ENCODE results near the gene PIGR. TPM values are rescaled to one million over a fixed set of nuclear protein-coding genes. Genes with fewer than 3 reads are reported as not detected.

Gene PIGR
- total RNA-seq, 1 experiment from 2014 or later: 2.6 TPM

DNA sequence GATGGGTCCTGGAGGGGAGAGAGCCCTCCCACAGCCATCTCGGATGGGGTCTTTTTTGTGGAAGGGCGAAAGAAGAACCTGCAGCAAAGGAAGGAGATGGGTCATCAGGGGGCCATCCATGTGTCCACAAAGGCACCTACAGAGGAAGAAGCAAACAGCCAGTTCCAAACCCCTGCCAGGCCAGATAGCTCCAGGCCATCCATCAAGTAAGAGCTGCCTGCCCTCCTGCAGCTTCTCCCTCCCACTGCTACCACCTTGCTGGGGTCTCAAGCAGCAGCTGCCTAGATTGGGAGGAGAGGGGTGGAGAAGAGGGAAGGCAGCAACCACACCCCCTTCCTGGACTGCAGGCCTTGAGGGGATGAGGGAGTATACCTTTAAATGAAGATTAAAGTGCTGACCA lies 19.5 kb upstream of the PIGR start:
- BruUV-seq (replicated peaks): no TSS peak
- Histone ChIP-seq H3K27me3 (ENCODE audit: insufficient read depth, low read length) (peaks cover 3% of the 10 kb centered on the region; the same call in 1 of the 2 replicates), H3K4me1 (ENCODE audit: control insufficient read depth in 1 of 2, insufficient read depth in 2 of 2, low read length in 2 of 2) (no peaks in the 10 kb centered on the region), H4K20me1 (ENCODE audit: insufficient read depth) (no peaks in the 10 kb centered on the region), H3K79me2 (ENCODE audit: insufficient read depth, low read length) (no peaks in the 10 kb centered on the region), H3K36me3 (ENCODE audit: control insufficient read depth in 1 of 2, insufficient read depth in 2 of 2, low read length in 2 of 2) (no peaks in the 10 kb centered on the region), H3K9me2 (ENCODE audit: insufficient read depth) (no peaks in the 10 kb centered on the region), H3K9ac (ENCODE audit: low read length) (no peak overlapping the region), H3K4me3 (replicated peaks in 1 of 2; ENCODE audit: low read depth in 1 of 2, low read length in 2 of 2) (no peak overlapping the region), H3K27ac (ENCODE audit: low read depth, low read length) (no peak overlapping the region), H3K9me3 (ENCODE audit: control insufficient read depth in 1 of 2, insufficient read depth in 1 of 2, low read depth in 1 of 2, low read length in 2 of 2) (no peaks in the 10 kb centered on the region), H3K4me2 (ENCODE audit: low read length) (no peak overlapping the region), H2AFZ (ENCODE audit: low read depth, low read length, poor library complexity, severe bottlenecking) (no peak overlapping the region)
- intact Hi-C loops (cut with micrococcal nuclease): no loop called here
- ChIA-PET CTCF (interaction anchor here (1.9 kb wide), 1 partner anchor 13 kb away, joined by 5 read pairs; no protein-coding TSS in a partner anchor), POLR2A (no interaction called here), RAD21 (ENCODE audit: low non-redundant PET in 1 of 2, low total read pairs in 2 of 2, uncharacterized antibody in 2 of 2, unreplicated experiment in 2 of 2) (no interaction called here)
- TF ChIP-seq, protein P1, sequence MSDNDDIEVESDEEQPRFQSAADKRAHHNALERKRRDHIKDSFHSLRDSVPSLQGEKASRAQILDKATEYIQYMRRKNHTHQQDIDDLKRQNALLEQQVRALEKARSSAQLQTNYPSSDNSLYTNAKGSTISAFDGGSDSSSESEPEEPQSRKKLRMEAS (IDR thresholded peaks at IDR 0.05): no peak
- no peak for TF ChIP-seq POLR2AphosphoS5 (IDR thresholded peaks at IDR 0.05; ENCODE audit: low read depth, low read length)
- DNase-seq (ENCODE audit: low read depth, low spot score) (no peak), ATAC-seq (no peak)

DNA sequence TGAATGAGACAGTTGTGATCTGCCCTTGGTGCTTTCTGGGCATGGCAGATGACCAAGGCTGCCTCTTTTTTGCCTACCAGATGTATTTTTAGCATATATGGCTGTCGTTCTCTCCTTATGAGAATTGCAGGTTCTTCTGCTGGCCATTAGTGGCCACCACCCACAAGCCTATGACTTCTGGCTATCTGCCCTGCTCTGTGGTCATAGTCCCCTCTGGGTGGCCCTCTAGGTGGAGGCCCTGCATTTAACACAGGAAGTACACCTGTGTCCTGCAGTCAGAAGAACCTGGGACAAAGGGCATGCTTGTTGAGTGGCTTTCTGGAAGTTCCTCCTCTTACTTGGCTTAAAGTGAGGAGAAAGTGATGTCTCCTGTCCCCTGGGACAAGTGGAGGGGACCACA lies 17.5 kb upstream of the PIGR start:
- H3K27me3 ChIP-seq (ENCODE audit: insufficient read depth, low read length): no peaks in the 10 kb centered on the region
- TF ChIP-seq EZH2phosphoT487 (IDR thresholded peaks at IDR 0.05; ENCODE audit: borderline replicate concordance) (no peak), RAD21 (IDR thresholded peaks at IDR 0.05; ENCODE audit: low read depth) (no peak), SRF (IDR thresholded peaks at IDR 0.05; ENCODE audit: low read depth) (no peak), ZNF274 (IDR thresholded peaks at IDR 0.05; ENCODE audit: low read depth, low read length) (no peak), SP1 (IDR thresholded peaks at IDR 0.05; ENCODE audit: low read depth) (no peak), ZFX (IDR thresholded peaks at IDR 0.05) (no peak), YY1 (IDR thresholded peaks at IDR 0.05; ENCODE audit: extremely low read depth, insufficient replicate concordance, low read depth, low read length) (no peak), ELF1 (IDR thresholded peaks at IDR 0.05; ENCODE audit: borderline replicate concordance, low read depth) (no peak), EZH2 (IDR thresholded peaks at IDR 0.05) (no peak), JUND (IDR thresholded peaks at IDR 0.05) (no peak)
- TF ChIP-seq, protein P2, sequence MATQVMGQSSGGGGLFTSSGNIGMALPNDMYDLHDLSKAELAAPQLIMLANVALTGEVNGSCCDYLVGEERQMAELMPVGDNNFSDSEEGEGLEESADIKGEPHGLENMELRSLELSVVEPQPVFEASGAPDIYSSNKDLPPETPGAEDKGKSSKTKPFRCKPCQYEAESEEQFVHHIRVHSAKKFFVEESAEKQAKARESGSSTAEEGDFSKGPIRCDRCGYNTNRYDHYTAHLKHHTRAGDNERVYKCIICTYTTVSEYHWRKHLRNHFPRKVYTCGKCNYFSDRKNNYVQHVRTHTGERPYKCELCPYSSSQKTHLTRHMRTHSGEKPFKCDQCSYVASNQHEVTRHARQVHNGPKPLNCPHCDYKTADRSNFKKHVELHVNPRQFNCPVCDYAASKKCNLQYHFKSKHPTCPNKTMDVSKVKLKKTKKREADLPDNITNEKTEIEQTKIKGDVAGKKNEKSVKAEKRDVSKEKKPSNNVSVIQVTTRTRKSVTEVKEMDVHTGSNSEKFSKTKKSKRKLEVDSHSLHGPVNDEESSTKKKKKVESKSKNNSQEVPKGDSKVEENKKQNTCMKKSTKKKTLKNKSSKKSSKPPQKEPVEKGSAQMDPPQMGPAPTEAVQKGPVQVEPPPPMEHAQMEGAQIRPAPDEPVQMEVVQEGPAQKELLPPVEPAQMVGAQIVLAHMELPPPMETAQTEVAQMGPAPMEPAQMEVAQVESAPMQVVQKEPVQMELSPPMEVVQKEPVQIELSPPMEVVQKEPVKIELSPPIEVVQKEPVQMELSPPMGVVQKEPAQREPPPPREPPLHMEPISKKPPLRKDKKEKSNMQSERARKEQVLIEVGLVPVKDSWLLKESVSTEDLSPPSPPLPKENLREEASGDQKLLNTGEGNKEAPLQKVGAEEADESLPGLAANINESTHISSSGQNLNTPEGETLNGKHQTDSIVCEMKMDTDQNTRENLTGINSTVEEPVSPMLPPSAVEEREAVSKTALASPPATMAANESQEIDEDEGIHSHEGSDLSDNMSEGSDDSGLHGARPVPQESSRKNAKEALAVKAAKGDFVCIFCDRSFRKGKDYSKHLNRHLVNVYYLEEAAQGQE (IDR thresholded peaks at IDR 0.05; ENCODE audit: low read depth): no peak
- TF ChIP-seq, protein P3, sequence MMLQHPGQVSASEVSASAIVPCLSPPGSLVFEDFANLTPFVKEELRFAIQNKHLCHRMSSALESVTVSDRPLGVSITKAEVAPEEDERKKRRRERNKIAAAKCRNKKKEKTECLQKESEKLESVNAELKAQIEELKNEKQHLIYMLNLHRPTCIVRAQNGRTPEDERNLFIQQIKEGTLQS (IDR thresholded peaks at IDR 0.05): no peak
- TF ChIP-seq, protein P4, sequence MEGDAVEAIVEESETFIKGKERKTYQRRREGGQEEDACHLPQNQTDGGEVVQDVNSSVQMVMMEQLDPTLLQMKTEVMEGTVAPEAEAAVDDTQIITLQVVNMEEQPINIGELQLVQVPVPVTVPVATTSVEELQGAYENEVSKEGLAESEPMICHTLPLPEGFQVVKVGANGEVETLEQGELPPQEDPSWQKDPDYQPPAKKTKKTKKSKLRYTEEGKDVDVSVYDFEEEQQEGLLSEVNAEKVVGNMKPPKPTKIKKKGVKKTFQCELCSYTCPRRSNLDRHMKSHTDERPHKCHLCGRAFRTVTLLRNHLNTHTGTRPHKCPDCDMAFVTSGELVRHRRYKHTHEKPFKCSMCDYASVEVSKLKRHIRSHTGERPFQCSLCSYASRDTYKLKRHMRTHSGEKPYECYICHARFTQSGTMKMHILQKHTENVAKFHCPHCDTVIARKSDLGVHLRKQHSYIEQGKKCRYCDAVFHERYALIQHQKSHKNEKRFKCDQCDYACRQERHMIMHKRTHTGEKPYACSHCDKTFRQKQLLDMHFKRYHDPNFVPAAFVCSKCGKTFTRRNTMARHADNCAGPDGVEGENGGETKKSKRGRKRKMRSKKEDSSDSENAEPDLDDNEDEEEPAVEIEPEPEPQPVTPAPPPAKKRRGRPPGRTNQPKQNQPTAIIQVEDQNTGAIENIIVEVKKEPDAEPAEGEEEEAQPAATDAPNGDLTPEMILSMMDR (IDR thresholded peaks at IDR 0.05 in 2 of 3, conservative IDR thresholded peaks at IDR 0.05 in 1 of 3; ENCODE audit: borderline replicate concordance in 1 of 3, insufficient read depth in 1 of 3, low read depth in 2 of 3, low read length in 2 of 3): no peak
- H3K27ac ChIP-seq (ENCODE audit: low read depth, low read length): no peak overlapping the region
- H3K79me2 ChIP-seq (ENCODE audit: insufficient read depth, low read length): no peaks in the 10 kb centered on the region
- H3K4me2 ChIP-seq (ENCODE audit: low read length): no peak overlapping the region
- no peaks in the 10 kb centered on the region for H3K4me1 ChIP-seq (ENCODE audit: control insufficient read depth in 1 of 2, insufficient read depth in 2 of 2, low read length in 2 of 2)
- no peak overlapping the region for H3K9ac ChIP-seq (ENCODE audit: low read length)
- ChIA-PET CTCF (no interaction called here), RAD21 (ENCODE audit: low non-redundant PET in 1 of 2, low total read pairs in 2 of 2, uncharacterized antibody in 2 of 2, unreplicated experiment in 2 of 2) (no interaction called here), POLR2A (no interaction called here)
- no peaks in the 10 kb centered on the region for H4K20me1 ChIP-seq (ENCODE audit: insufficient read depth)
- intact Hi-C loops (cut with micrococcal nuclease): no loop called here
- H3K9me3 ChIP-seq (ENCODE audit: control insufficient read depth in 1 of 2, insufficient read depth in 1 of 2, low read depth in 1 of 2, low read length in 2 of 2): no peaks in the 10 kb centered on the region
- no peaks in the 10 kb centered on the region for H3K9me2 ChIP-seq (ENCODE audit: insufficient read depth)
- ATAC-seq (0 out of 2 replicates have a peak, but pooled peaks have one; percentile 40), DNase-seq (ENCODE audit: low read depth, low spot score) (no peak)
- no peak overlapping the region for H3K4me3 ChIP-seq (replicated peaks in 1 of 2; ENCODE audit: low read depth in 1 of 2, low read length in 2 of 2)
- no peak overlapping the region for H2AFZ ChIP-seq (ENCODE audit: low read depth, low read length, poor library complexity, severe bottlenecking)
- no TSS peak for BruUV-seq (replicated peaks)
- H3K36me3 ChIP-seq (ENCODE audit: control insufficient read depth in 1 of 2, insufficient read depth in 2 of 2, low read length in 2 of 2): no peaks in the 10 kb centered on the region

All from HCT116 (cell line).